Putamen (tissue), 1 donor: ENCODE results near the gene SCUBE1.

Experiments
- DNase-seq: peaks from one replicate; pipeline ENCODE4 v3.0.0-alpha.2; 2016; ENCODE audit warnings: low spot score

SCUBE1 gene

DNA sequence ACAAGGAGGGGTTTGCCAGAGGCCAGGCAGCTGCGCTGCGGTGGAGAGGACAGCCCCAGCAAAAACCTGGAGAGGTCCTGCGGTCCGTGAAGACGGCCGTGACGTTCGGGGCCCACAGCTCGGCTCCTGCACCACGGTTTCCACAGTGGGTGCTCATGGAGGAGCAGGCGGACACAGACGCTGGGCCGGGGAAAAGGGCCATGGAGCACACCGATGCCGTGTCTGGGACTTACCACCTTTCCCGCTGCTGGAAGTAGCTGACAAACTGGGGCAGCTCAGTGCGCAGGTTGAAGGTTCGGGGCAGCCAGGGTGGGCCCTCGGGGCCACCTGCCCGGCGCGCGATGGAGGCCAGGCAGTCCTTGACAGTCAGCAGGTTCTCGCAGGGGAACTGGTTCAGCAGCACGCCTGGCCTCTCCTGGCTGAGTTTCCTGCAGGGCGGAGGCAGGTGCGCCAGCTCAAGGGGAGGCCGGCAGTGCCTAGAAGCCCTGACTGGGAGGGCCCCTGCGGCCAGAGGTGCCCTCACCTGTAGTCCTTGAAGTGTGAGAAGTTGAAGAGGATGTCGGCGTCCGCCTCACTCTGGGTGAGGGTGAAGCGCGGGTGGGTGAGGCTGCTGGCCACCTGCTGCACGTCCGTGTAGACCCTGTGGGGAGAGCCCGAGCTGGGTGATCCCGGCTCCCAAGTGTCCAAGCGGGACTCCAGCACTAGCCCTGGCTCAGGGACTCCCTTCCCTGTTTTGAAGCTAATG, 169.0 kb downstream of the SCUBE1 start:
- DNase-seq, result no peak

DNA sequence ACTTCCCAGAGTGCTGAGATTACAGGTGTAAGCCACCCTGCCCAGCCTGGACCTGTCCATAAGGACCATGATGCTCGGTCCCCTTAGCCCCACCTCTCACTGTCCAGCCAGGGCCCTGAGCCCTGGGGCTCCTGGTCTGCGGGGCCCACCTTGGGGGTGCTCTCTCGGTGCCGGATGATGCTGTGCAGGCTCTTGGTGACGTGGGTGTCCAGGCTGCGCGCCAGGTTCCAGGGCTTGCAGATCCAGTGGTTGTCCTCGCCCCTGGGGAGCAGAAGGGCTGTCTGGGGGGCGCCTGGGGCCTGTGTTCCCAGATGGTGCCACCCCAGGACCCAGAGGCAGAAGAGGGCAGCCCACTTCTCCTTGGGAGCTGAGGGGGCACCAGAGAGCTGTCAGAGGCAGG, 169.6 kb downstream of the SCUBE1 start:
- DNase-seq, result no peak

DNA sequence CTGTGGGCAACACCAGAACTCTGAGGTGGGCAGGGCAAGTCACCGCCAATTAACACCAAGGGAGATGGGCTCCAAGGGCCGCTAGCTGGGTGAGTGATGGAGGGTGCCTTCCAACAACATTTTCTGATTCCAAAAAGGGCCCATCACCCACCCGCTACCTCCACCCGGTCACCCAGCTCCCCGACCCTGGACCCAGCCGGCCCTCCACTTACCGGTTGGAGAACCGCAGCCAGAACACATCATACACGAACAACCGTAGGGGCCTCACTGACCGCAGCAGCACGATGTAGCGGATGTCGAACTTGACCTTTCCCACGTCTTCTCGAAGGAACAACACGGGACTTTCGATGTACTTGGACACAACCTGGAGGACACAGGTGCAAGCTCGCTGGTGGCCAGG, 171.0 kb downstream of the SCUBE1 start:
- no peak for DNase-seq

DNA sequence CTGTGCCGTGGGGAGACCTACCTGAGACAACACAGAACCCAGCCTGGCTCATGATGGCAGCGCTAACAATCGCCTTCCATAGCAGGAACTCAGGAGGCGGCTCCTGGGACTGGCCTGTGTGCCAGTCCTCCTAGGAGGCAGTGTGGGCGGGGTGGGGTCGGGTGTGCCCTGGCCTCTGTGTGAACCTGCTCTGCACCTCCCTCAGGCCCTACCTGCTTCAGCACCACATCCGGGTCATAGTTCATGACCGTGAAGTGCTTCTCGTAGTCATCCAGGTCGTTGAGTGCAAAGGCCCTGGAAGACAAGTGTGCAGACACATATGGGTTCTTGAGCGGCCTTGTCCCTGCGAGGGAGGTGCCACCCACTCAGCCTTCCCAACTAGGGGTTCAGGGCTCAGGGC, 171.6 kb downstream of the SCUBE1 start:
- DNase-seq, result no peak

DNA sequence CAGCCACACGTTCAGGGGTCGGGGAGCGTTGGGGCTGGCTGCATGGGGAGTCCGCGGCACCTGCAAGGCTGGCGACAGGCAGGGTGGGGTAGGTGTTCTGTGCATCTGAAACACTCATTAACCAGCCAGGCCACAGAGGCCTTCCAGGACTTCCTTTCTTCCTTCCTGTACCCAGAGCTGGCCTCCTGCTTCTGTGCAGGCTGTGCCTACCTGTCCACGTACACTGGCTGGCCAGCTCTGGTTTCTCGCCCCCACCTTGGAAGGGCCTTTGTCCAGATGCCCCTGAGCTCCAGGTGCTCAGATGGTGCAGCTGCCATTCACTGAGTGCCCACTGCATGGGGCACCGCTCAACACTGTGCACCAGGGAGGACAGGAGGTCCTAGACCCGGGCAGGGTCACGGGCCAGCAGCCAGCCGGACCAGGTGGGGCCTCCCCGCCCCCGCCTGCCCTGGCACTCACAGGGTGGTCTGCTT, 172.1 kb downstream of the SCUBE1 start:
- no peak for DNase-seq

DNA sequence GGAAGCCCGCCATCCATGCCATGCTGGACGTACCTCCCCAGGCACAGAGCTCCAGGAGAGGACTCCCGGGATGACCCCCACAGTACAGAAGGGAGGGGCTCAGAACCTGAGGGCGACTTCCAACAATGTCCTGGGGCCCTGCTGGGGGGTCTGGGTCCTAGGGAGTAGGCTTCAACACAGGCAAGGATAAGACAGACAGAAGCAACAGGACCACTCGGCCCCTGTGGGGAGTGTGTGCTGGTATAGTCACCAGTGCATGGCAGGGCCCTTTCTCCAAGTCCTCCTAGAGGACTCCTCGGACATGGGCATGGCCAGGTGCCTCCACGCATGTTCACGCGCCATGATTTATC, 173.1 kb downstream of the SCUBE1 start:
- DNase-seq, result no peak

DNA sequence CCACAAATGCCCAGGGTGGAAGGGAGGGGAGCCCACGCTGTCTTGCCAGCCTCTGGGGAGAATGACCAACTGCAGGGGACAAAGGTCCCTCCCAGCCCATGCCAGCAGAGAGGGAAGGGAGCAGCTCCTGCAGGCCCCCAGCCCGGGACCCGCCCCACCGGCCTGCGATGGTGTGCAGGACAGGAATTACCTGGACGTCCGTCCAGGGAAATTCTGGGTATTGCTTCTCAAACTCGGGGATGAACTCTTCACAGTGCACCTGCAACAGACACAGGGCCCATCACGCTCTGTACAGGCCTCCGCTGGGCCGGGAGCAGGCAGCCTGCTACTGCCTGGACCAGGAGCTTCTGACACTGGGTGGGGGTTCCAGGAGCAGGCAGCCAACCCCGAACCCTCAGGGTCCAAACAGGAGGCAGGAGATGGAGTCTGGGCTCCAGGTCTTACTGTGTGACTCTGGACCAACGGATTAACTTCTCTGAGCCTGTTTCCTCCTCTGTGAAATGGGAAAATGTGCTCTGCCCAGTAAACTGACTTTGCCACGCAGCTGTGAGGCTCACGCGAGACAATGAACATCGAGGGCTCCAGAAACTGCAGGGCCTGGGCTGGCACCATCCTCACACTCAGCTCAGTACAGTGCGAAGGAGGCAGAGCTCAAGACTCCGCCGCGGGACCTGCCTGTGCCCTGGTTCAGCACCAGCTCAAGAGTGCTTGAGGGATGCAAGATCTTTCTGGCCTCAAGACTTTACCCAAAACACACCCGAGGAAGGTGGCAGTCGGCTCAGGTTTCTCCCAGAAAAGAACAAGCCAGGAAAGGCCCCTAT, 173.7 kb downstream of the SCUBE1 start:
- no peak for DNase-seq

DNA sequence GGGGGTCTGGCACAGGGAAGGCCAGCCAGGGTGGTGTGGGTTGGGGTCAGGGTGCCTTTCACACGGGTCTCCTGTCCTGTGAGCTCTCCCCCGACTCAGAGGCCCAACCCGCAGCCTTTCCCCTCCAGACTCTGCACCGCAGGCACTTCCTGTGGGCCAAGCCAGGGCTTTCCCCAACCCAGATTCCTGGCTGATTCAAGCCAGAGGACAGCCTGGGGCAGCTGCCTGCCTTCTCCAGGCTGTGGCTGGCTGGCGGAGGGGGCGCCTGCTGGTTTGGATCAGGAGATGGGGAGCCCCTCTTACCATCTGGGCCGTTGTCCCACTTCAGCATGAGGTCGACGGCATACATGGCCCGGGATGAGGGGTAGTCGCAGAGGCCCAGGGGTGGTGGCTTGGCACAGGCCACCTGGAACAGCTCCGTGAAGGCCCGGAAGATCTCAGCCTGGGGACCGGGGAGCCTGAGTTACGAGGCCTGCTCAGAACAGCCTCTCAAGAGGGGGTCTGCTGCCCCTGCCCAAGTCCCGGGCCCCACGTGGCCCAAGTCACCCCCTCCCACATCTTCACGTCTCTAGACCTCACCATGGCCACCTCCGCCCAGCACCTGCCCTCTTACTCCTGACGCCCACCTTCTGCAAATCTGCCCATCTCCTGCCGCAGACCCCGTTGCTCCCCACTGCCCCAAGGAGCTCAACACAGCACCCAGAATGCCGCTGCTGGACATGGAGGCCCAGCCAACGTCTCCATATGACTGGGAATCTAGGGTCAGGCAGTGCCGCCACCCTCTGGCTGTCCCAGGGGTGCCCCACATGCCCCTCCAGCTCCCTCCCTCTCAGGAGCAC, 174.5 kb downstream of the SCUBE1 start:
- no peak for DNase-seq

DNA sequence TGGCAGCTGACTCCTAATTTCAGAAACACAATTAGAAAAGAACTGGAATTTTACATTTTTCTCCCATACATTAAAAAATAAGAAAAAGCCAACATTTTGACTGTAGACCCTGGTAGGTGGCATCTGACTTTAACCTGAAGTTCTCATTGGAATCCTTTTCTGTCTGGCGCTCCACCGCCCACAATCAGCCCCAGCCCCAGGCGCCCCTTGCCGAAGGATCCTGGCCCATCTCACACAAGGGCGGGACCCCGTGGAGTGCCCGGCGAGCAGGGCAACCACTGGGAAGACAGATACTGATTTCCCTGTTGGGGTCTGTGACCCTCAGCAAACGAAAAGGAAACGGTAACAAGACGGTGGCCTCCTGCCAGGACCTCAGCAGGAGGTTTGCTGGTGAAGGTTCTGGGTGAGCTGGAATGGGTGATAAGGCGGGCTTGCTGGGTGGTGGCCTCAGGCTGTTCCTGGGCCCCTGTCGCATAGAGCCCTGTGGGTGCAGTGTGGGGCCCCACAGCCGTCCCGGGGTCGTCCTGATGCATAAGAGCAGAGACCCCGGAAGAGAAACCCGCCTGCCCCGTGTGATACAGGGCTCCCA, 176.1 kb downstream of the SCUBE1 start:
- DNase-seq, result no peak

DNA sequence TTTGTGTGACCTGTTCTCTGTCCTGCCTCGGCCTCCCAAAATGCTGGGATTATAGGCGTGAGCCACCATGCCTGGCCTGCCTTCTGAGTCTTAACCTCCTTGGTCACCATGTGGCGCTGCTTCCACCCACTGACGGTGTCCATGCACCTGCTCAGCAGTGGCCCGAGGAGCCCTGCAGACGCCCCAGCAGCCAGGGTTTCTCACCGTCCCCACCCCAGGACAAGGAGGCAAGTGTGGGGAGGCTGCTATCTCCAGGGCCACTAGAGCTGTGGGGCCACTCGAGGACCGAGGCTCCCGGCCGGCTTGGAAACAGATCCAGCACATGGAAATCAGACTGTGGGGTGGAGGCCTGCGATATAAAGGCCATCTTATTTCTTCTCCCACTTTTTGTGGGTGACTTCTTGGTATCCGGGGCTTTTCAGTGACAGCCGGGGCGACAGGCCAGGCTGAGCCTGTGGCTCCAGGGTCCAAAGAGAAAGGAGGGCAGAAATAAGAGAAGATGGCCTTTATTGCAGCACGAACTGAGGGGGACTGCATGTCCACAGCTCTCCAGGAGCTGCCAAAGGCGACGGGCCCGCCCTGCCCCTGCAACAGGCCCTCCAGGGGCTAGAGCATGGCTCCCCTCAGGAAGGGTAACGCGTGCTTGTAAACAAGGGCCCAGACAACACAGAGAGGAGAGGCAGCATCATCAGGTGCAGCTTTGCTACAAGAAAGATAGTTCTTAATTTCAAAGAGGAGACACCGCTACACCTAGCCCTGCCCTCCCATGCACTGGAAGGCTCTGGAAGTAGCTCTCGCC, 176.8 kb downstream of the SCUBE1 start:
- DNase-seq, result no peak

DNA sequence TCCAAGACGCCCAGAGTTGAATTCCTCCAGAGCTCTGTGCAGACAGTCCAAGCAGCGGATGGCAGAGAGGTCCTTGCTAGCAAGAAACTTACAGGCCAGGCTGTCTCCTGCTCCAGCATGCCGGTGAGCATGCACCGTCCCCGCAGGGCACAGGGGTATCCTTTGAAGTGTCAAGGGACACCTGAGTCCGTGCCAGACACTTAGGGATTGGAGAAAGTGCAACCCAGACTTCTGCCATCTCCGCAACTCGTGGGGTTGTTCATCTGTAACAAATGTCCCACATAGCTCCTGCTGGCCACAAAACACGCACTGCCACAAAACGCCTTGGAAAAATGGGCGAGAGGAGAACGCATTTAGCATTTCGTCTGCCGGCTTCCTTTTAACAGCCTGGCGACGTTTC, 178.5 kb downstream of the SCUBE1 start:
- DNase-seq, result no peak

DNA sequence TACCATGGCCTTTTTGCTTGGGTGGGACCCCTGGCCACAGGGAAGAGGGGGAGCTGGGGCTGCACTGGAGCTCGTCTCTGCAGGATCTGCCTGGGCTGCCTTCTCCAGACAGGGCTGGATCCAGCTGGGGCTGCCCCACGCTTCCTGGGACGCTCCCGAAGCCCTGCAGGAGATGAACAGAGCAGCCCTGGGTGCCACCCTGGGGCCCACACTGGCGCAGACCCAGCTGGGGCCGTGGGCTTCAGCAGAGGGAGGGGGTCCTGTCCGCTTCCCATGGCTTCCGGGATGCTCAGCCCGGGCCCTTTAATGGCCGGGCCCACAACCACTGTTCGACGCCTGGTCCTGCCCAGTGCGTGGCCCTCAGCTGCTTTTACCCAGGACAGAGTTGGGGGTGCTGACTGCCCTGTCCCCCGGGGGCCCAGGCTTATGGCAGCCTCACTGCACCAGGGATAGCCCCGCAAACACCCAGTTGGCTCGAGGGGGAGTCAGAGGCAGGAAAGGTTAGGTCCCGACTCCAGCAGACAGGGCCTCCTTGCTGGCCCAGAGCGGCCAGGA, 179.9 kb downstream of the SCUBE1 start:
- no peak for DNase-seq

DNA sequence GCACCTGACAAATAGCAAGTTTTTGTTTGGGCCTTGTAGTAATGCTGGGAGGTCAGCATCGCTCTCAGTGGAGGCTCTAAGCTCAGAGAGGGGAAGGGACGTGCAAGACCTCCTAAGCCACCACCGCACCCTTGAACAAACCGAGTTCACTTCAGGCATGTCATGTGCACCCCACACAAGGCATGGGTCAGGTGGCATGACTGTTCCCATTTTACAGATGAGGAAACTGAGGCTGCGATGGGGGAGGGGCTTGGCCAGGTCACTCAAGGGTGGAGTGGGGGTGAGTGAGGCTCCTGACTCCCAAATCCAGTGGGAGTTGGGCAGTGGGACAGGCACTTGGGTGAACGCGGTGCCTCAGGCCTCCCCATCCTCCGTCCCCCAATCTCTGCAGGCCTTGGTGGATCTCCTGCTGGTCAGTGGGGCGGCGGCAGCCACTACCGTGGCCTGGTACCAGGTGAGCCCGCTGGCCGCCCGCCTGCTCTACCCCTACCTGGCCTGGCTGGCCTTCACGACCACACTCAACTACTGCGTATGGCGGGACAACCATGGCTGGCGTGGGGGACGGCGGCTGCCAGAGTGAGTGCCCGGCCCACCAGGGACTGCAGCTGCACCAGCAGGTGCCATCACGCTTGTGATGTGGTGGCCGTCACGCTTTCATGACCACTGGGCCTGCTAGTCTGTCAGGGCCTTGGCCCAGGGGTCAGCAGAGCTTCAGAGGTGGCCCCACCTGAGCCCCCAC, 180.6 kb downstream of the SCUBE1 start:
- no peak for DNase-seq

DNA sequence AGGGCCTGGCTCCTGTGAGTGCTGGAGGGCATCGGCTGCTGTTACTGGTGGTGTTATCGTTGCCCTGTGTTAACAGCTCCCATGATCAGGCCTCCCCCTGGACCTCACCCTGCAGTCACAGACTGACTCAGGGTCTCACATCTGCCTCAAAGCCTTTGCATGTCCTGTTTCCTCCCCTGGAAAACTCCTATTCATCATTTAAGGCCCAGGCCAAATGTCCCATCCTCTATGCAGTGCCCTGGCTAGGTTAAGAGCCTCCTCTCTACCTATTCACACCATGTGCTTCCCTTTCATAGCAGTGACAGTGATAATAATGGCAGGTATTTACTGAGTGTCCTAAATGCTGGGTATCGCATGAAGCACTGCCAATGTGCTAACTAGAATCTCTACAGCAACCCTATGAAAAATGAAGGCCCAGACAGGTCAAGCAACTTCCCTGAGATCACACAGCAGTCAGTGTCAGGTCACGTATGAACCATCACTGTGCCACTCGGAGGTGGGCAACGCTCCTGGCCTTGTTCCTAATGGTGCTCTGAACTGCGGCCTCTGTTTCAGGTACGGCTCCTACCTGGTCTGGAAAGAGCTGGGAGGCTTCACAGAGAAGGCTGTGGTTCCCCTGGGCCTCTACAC, 182.6 kb downstream of the SCUBE1 start:
- DNase-seq, result no peak

DNA sequence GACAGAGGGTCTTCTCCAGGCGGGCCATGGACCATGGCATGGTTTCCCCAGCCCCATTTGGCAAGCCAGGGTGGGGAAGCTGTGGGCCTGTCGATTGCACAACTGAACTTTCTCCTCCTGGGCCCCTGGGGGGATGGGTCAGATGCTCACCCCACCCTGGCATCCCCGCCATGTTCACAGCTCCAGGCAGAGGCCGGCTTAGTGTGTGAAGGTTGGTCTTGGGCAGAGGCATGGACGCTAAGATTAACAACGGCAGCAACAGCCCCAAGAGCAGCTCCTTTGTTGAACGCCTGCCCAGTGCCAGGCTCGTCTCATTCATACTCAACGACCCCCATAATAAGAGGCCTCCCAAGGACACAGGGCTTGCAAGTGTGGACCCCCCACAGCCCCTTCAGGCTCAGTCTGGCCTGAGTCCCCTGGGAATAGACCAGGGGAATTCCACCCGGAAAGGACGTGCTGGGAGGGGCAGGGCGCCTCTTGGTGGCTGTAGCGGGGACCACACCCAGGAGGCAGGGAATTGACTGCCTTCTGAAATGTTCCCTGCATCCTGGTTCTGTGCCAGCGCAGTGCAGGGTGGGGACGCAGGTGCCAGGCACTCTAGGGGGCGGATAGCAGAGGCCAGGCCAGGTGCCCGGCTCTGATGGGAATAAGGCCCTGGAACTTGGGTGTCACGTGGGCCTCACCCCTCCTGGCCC, 183.5 kb downstream of the SCUBE1 start:
- DNase-seq, result no peak

DNA sequence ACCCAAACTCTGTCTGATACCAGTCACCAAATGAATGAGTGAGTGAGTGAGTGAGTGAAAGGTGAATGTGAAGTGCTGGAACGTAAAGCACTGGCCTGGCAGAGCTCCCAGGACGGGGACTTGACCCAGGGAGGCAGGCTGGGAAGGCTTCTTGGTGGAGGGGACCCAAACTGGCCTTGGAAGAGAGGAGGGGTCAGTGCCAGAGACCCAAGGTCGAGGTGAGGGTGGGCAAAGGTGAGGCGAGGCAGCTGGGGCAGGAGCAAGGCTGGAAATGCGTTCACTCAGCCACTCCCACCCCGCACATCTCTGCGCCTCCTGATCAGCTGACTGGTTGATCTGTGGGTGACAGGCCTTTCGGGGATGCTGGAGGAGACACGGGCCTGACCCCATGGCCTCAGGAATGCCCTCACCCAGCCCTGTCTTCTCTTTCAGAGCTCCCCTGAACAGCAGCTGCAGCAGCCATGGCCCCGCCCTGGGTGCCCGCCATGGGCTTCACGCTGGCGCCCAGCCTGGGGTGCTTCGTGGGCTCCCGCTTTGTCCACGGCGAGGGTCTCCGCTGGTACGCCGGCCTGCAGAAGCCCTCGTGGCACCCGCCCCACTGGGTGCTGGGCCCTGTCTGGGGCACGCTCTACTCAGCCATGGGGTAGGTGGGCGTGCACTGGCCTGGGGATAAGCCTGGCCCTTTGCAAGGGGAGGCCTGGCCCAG, 184.2 kb downstream of the SCUBE1 start:
- DNase-seq, result no peak

DNA sequence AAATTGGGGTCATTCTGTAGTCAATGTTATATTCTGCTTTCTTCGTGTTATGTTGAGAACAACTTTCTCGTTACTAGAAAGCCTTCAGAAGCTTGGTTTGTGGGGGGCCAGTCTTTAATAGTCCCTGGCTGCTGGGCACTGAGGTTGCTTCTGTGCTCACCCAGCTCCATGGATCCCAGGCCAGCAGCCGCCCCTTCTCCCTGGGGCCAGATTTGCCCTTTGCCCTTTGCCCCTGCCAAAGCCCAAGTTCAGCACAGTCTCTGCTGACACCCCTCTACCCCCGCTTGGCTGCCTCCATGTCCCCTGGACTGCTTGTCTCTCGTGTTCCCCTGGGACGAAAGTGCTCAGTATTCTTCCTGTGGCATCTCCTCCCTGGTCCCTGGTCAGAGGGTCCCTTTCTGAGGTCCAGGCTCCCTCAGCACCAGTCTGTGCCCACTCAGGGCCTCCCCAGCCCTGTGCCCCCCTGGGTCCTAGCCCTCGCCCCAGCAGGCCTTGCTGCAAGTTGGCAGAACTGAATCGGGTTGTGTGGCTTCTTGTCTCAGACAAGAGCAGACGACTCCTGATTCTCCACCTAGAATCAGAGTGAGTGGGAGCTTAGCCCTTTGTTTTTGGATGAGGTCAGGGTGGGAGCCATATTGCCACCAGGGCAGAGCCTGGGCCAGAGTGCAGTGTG, 185.2 kb downstream of the SCUBE1 start:
- no peak for DNase-seq

DNA sequence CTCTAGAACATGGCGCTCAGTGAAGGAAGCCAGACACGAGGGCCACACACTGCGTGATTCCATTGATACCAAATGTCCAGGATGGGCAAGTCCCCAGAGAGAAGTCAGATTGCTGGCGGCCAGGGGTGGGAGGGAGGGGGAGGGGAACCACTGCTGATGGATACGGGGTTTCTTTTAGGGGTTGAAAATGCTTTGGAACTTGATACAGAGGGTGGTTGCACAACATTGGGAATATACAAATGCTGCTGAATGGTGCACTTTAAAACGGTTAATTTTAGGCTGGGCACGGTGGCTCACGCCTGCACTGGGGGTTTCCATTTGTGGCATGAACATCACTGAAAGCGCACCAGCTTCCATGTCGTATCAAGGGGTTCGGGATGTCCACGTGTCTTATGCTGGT, 186.8 kb downstream of the SCUBE1 start:
- no peak for DNase-seq
